IPS DF 6.9 (cell line): ENCODE measurements around the gene CAPN8.

Experiments
- DNase-seq: peaks from one replicate; pipeline ENCODE4 v3.0.0-alpha.2; 2013; ENCODE audit warnings: low read depth, low spot score
- H3K27ac ChIP-seq: one replicate; pipeline ENCODE4 v1.5.1; 2013; ENCODE audit warnings: low read length, control low read depth
- H3K27me3 ChIP-seq: 2 replicates; pipeline ENCODE4 v1.6.1; 2013; ENCODE audit warnings: mild to moderate bottlenecking, low read length; ENCODE audit not compliant: control insufficient read depth, insufficient read depth
- H3K36me3 ChIP-seq: 2 replicates; pipeline ENCODE4 v1.6.1; 2013; ENCODE audit warnings: low read length; ENCODE audit not compliant: control insufficient read depth, insufficient read depth
- H3K4me1 ChIP-seq: 2 replicates; pipeline ENCODE4 v1.6.1; 2013; ENCODE audit warnings: low read length; ENCODE audit not compliant: control insufficient read depth, insufficient read depth
- H3K4me3 ChIP-seq: 2 replicates; pipeline ENCODE4 v1.5.1; 2013; ENCODE audit warnings: mild to moderate bottlenecking, low read length
- H3K9me3 ChIP-seq: 2 replicates; pipeline ENCODE4 v1.6.1; 2013; ENCODE audit warnings: low read length, inconsistent platforms; ENCODE audit not compliant: control insufficient read depth, insufficient read depth
- WGBS: extraction: QIAGEN DNeasy Blood & Tissue Kit; methylation state at CpG from one replicate; pipeline ENCODE4 v1.1.7; 2013; ENCODE audit warnings: mixed read lengths, missing lambda C conversion rate; ENCODE audit not compliant: insufficient read length, insufficient coverage; 5-methylcytosine and 5-hydroxymethylcytosine counted together

The CAPN8 gene

GRCh38 chr1:223639331-223639749 is 26.2 kb downstream of the CAPN8 start:
- no peak for DNase-seq
- Histone ChIP-seq H3K4me3 (no peak overlapping the region), H3K36me3 (no peaks in the 10 kb centered on the region), H3K9me3 (no peaks in the 10 kb centered on the region), H3K27me3 (no peaks in the 10 kb centered on the region), H3K4me1 (no peaks in the 10 kb centered on the region), H3K27ac (no peak overlapping the region)
- WGBS: no CpG with 5 or more reads among the region's 2 CpGs

GRCh38 chr1:223635236-223635635 is 30.3 kb downstream of the CAPN8 start:
- Histone ChIP-seq H3K4me1 (no peaks in the 10 kb centered on the region), H3K9me3 (peaks cover 1% of the 10 kb centered on the region; the same call in 1 of the 2 replicates), H3K4me3 (no peak overlapping the region), H3K27ac (no peak overlapping the region), H3K36me3 (no peaks in the 10 kb centered on the region), H3K27me3 (no peaks in the 10 kb centered on the region)
- no peak for DNase-seq
- no CpG with 5 or more reads among the region's 4 CpGs for WGBS

- DNase-seq: no peak
- H3K4me1 ChIP-seq: no peaks in the 10 kb centered on the region
- H3K36me3 ChIP-seq: no peaks in the 10 kb centered on the region
- peaks cover 1% of the 10 kb centered on the region; the same call in 1 of the 2 replicates for H3K9me3 ChIP-seq
- H3K27me3 ChIP-seq: no peaks in the 10 kb centered on the region
- WGBS: no CpG with 5 or more reads among the region's 4 CpGs
- no peak overlapping the region for H3K27ac ChIP-seq
- no peak overlapping the region for H3K4me3 ChIP-seq
Observed at GRCh38 chr1:223634423-223634822, 31.1 kb downstream of the CAPN8 start.

GRCh38 chr1:223631956-223632355 is 33.5 kb downstream of the CAPN8 start:
- no peak overlapping the region for H3K27ac ChIP-seq
- H3K4me1 ChIP-seq: no peaks in the 10 kb centered on the region
- no peaks in the 10 kb centered on the region for H3K27me3 ChIP-seq
- WGBS: no CpG with 5 or more reads among the region's 6 CpGs
- no peak for DNase-seq
- peaks cover 1% of the 10 kb centered on the region; the same call in 1 of the 2 replicates for H3K9me3 ChIP-seq
- H3K36me3 ChIP-seq: no peaks in the 10 kb centered on the region
- no peak overlapping the region for H3K4me3 ChIP-seq

GRCh38 chr1:223631473-223631872 is 34.0 kb downstream of the CAPN8 start:
- Histone ChIP-seq H3K27me3 (no peaks in the 10 kb centered on the region), H3K4me3 (no peak overlapping the region), H3K27ac (no peak overlapping the region), H3K4me1 (no peaks in the 10 kb centered on the region), H3K36me3 (no peaks in the 10 kb centered on the region), H3K9me3 (peaks cover 1% of the 10 kb centered on the region; the same call in 1 of the 2 replicates)
- no peak for DNase-seq
- no CpG with 5 or more reads among the region's 2 CpGs for WGBS

GRCh38 chr1:223629126-223629457 is 36.4 kb downstream of the CAPN8 start:
- WGBS: no CpG with 5 or more reads among the region's 3 CpGs
- no peaks in the 10 kb centered on the region for H3K4me1 ChIP-seq
- peaks cover 1% of the 10 kb centered on the region; the same call in 1 of the 2 replicates for H3K9me3 ChIP-seq
- no peak overlapping the region for H3K27ac ChIP-seq
- H3K4me3 ChIP-seq: no peak overlapping the region
- no peaks in the 10 kb centered on the region for H3K36me3 ChIP-seq
- no peak for DNase-seq
- no peaks in the 10 kb centered on the region for H3K27me3 ChIP-seq

GRCh38 chr1:223628233-223629125 is 37.0 kb downstream of the CAPN8 start:
- peak; percentile 45 for DNase-seq
- no peaks in the 10 kb centered on the region for H3K4me1 ChIP-seq
- H3K36me3 ChIP-seq: no peaks in the 10 kb centered on the region
- WGBS: no CpG with 5 or more reads among the region's 13 CpGs
- no peaks in the 10 kb centered on the region for H3K27me3 ChIP-seq
- no peak overlapping the region for H3K4me3 ChIP-seq
- no peak overlapping the region for H3K27ac ChIP-seq
- no peaks in the 10 kb centered on the region for H3K9me3 ChIP-seq

- Histone ChIP-seq H3K9me3 (no peaks in the 10 kb centered on the region), H3K36me3 (no peaks in the 10 kb centered on the region), H3K4me3 (no peak overlapping the region), H3K27me3 (no peaks in the 10 kb centered on the region), H3K27ac (no peak overlapping the region), H3K4me1 (no peaks in the 10 kb centered on the region)
- WGBS: no CpG with 5 or more reads among the region's 17 CpGs
- no peak for DNase-seq
Observed at GRCh38 chr1:223622132-223622842, 43.2 kb downstream of the CAPN8 start.

GRCh38 chr1:223621312-223621734 is 44.2 kb downstream of the CAPN8 start:
- Histone ChIP-seq H3K4me1 (no peaks in the 10 kb centered on the region), H3K27me3 (no peaks in the 10 kb centered on the region), H3K27ac (no peak overlapping the region), H3K9me3 (no peaks in the 10 kb centered on the region), H3K36me3 (no peaks in the 10 kb centered on the region), H3K4me3 (no peak overlapping the region)
- no peak for DNase-seq
- WGBS: no CpG with 5 or more reads among the region's 10 CpGs

GRCh38 chr1:223620297-223620897 is 45.1 kb downstream of the CAPN8 start:
- no peak for DNase-seq
- no CpG with 5 or more reads among the region's 9 CpGs for WGBS
- no peak overlapping the region for H3K27ac ChIP-seq

More at GRCh38 chr1:223620297-223620897, 45.1 kb downstream of the CAPN8 start:
- Histone ChIP-seq H3K9me3 (no peaks in the 10 kb centered on the region), H3K4me1 (no peaks in the 10 kb centered on the region), H3K27me3 (no peaks in the 10 kb centered on the region), H3K4me3 (no peak overlapping the region), H3K36me3 (no peaks in the 10 kb centered on the region)
